Stimulated activated naive B cell treated with anti-CD40 and anti-IgM and Interleukin-4, amounts not matched to agents 10 μg/mL and 1 μg/mL and 100 μg/mL, for 72 hours (primary cell): ENCODE measurements around the gene SKOR1.

Source experiments
- ATAC-seq, 2 donors: fragments of 150-1000 bp; cut with Tn5 transposase; replicated peaks; 2 replicates each; pipeline ENCODE4 v1.10.0; 2021; ENCODE audit warnings: moderate library complexity in 1 of 2
- DNase-seq: peaks from one replicate; pipeline ENCODE4 v3.0.0; 2021
- H3K27ac Mint-ChIP-seq: one replicate; pipeline ENCODE4 v1.8.0; 2022; ENCODE audit warnings: mild to moderate bottlenecking, mixed read lengths
- H3K27me3 Mint-ChIP-seq, 2 donors: one replicate each; pipeline ENCODE4 v1.8.0; 2022; ENCODE audit warnings: mixed read lengths in 2 of 2
- H3K36me3 Mint-ChIP-seq, 2 donors: one replicate each; pipeline ENCODE4 v1.8.0; 2022; ENCODE audit warnings: mixed read lengths in 2 of 2, mild to moderate bottlenecking in 1 of 2
- H3K4me1 Mint-ChIP-seq, 2 donors: one replicate each; pipeline ENCODE4 v1.8.0; 2022; ENCODE audit warnings: mixed read lengths in 2 of 2, mild to moderate bottlenecking in 1 of 2
- H3K4me3 Mint-ChIP-seq, 2 donors: one replicate each; pipeline ENCODE4 v1.8.0; 2022; ENCODE audit warnings: mild to moderate bottlenecking in 2 of 2, mixed read lengths in 2 of 2, moderate library complexity in 1 of 2
- H3K9me3 Mint-ChIP-seq, 2 donors: one replicate each; pipeline ENCODE4 v1.8.0; 2022; ENCODE audit warnings: mixed read lengths in 2 of 2, mild to moderate bottlenecking in 1 of 2

Gene SKOR1

DNA sequence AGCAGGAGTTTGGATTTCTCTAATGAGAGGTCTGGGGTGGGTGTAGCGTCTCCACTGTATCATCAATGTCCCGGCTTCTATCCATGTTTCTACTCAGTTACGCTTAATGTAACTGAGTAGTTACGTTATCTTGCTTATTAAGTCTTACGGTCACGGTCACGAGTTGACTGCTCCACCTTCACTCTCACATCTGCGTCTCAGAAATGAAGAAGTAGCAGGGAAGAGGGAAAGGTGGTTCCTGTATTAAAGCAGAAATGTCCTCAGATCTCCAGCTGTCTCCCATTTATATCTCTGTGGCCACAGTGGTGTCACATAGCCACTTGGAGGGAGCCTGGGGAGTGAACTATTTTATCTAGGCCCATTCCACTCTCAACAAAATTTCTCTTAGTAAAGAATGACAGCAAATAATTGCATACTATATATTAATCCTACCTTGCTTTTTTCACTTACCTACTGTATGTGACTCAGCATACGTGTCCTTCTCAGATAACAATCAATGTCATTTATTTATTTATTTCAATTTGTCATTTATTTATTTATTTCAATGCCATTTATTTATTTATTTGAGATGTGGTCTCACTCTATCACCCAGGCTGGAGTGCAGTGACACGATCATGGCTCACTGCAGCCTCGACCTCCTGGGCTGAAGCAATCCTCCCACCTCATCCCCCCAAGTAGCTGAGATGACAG is 54.3 kb downstream of the SKOR1 start:
- Mint-ChIP-seq H3K27me3 (peaks cover 7 to 9% of the 10 kb centered on the region in 2 donors), H3K27ac (no peak overlapping the region), H3K4me3 (no peak overlapping the region), H3K36me3 (no peaks in the 10 kb centered on the region), H3K9me3 (no peaks in the 10 kb centered on the region), H3K4me1 (peaks cover 11% of the 10 kb centered on the region in 2 donors)
- ATAC-seq (no peak), DNase-seq (no peak)

DNA sequence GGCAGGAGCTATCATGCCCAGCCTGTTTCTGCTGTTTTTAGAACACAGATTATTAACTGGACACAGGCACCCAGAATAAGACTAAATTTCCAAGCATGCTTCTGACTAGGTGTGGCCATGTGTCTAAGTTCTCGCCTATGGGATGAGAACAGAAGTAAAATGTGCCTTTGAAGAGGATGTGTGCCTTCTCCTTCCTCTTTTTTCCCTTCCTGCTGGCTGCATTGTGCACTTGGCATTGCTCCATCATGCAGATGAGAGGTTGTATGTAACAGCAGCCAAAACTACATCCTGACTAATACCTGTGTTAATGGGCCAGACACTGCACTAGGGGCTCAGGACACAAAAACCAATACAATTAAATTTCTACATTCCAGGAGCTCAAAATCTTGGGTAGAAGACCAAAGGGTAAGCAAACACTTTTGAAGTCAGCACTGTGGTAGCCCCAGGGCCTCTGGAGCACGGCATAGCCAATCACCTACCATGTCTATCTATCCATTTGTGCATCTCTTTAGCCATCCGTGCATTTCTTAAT is 55.4 kb downstream of the SKOR1 start:
- DNase-seq: no peak
- Mint-ChIP-seq H3K4me1 (peaks cover 15% of the 10 kb centered on the region in 2 donors), H3K27ac (no peak overlapping the region), H3K36me3 (no peaks in the 10 kb centered on the region), H3K27me3 (peaks cover 14% of the 10 kb centered on the region in 2 donors), H3K4me3 (no peak overlapping the region), H3K9me3 (no peaks in the 10 kb centered on the region)
- peak in 1 of 2 donors; percentile 8 for ATAC-seq

- no peak overlapping the region for H3K27ac Mint-ChIP-seq
Observed at GRCh38 chr15:67882487-67883233, 57.4 kb downstream of the SKOR1 start.

DNA sequence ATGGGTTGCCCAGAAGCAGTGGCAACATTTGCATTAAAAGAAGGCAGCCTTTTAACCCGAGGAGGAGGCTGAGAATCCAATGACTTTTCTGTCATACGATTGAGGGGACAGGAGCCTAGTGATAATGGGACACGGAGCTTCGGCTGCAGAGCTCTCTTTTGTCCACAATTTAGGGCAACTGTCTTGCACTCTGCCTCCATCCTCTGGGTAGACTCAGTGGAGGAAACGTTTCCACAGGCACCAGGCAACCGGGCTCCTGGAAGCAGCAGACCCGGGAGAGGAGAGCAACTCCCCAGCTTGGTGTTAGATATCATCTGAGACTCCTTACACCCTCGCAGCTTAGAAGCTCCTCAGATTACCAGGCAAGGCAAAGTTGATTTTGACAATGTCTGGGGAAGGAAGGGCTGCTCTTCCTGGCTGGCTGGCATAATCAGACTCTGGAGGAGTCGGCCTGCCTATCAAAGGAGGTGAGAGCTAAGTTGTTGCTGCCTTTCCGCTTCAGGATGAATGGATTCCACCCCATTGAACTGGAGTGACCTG is 58.0 kb downstream of the SKOR1 start:
- Mint-ChIP-seq H3K36me3 (no peaks in the 10 kb centered on the region), H3K27ac (no peak overlapping the region), H3K4me3 (no peak overlapping the region), H3K27me3 (peaks cover 19 to 22% of the 10 kb centered on the region in 2 donors), H3K9me3 (no peaks in the 10 kb centered on the region), H3K4me1 (peaks cover 15% of the 10 kb centered on the region in 2 donors)
- no peak for ATAC-seq
- DNase-seq: no peak

More at GRCh38 chr15:67882487-67883233, 57.4 kb downstream of the SKOR1 start:
- H3K4me1 Mint-ChIP-seq: peaks cover 15% of the 10 kb centered on the region in 2 donors
- peak; percentile 38 to 54 for ATAC-seq
- H3K27me3 Mint-ChIP-seq: peaks cover 14 to 16% of the 10 kb centered on the region in 2 donors
- H3K4me3 Mint-ChIP-seq: no peak overlapping the region
- no peaks in the 10 kb centered on the region for H3K9me3 Mint-ChIP-seq
- no peaks in the 10 kb centered on the region for H3K36me3 Mint-ChIP-seq
- no peak for DNase-seq

DNA sequence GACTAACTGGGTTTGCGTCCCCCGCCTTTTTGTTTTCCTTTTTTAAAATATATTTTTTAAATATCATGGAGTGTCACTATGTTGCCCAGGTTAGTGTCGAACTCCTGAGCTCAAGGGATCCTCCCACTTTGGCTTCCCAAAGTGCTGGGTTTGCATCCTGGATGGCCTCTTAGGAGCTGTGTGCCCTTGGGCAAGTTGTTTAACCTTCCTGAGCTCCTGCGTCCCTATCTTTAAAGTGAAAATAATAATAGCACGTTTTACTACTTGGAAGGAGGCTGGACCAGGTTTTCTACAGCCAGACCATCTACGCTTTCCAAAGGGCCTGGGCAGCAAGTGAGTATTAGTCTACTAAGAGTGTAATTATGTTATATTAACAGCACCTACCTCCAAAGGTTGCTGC is 58.7 kb downstream of the SKOR1 start:
- Mint-ChIP-seq H3K4me3 (peak overlapping the region in 1 of 2 donors; percentile 83), H3K4me1 (peaks cover 15% of the 10 kb centered on the region in 2 donors), H3K36me3 (no peaks in the 10 kb centered on the region), H3K27ac (no peak overlapping the region), H3K27me3 (peaks cover 24% of the 10 kb centered on the region in 2 donors), H3K9me3 (no peaks in the 10 kb centered on the region)
- DNase-seq: no peak
- ATAC-seq: no peak
